Stimulated activated naive CD8-positive, alpha-beta T cell treated with anti-CD3 and anti-CD28 coated beads, Interleukin-15, Interleukin-2, amounts not matched to agents 100 ng/mL and 50 ng/mL, for 24 hours (primary cell): ENCODE measurements around the gene SIGLEC8.
"Not testable (repeated sequence)": the region's sequence is repeated elsewhere in the genome, so short reads cannot be mapped to it uniquely, and the experiment has no call there.

Experiments used
- H3K27ac Mint-ChIP-seq: one replicate; pipeline ENCODE4 v1.8.0; 2021; ENCODE audit warnings: mild to moderate bottlenecking, mixed read lengths
- H3K27me3 Mint-ChIP-seq: one replicate; pipeline ENCODE4 v1.8.0; 2021; ENCODE audit warnings: mixed read lengths
- H3K36me3 Mint-ChIP-seq: one replicate; pipeline ENCODE4 v1.8.0; 2021; ENCODE audit warnings: low read depth, mixed read lengths
- H3K4me1 Mint-ChIP-seq: one replicate; pipeline ENCODE4 v1.8.0; 2021; ENCODE audit warnings: low read depth, mixed read lengths
- H3K4me3 Mint-ChIP-seq: one replicate; pipeline ENCODE4 v1.8.0; 2021; ENCODE audit warnings: mild to moderate bottlenecking, mixed read lengths
- H3K9me3 Mint-ChIP-seq: one replicate; pipeline ENCODE4 v1.8.0; 2021; ENCODE audit warnings: mixed read lengths

SIGLEC8 gene

GRCh38 chr19:51440846-51441409 lies 17.3 kb downstream of the SIGLEC8 start:
- peaks cover 3% of the 10 kb centered on the region for H3K9me3 Mint-ChIP-seq
- H3K4me3 Mint-ChIP-seq, result peak overlapping the region; percentile 80
- H3K4me1 Mint-ChIP-seq, result peaks cover 68% of the 10 kb centered on the region
- H3K36me3 Mint-ChIP-seq, result no peaks in the 10 kb centered on the region
- H3K27me3 Mint-ChIP-seq, result peaks cover 3% of the 10 kb centered on the region
- peak overlapping the region; percentile 100 for H3K27ac Mint-ChIP-seq

- Mint-ChIP-seq H3K9me3 (peaks cover 3% of the 10 kb centered on the region), H3K36me3 (no peaks in the 10 kb centered on the region), H3K4me3 (peak overlapping the region; percentile 80), H3K27me3 (peaks cover 3% of the 10 kb centered on the region), H3K4me1 (peaks cover 61% of the 10 kb centered on the region), H3K27ac (peak overlapping the region; percentile 100)
Observed at GRCh38 chr19:51440052-51440451, 18.2 kb downstream of the SIGLEC8 start.

GRCh38 chr19:51439021-51439465 lies 19.2 kb downstream of the SIGLEC8 start:
- peaks cover 3% of the 10 kb centered on the region for H3K9me3 Mint-ChIP-seq
- H3K27ac Mint-ChIP-seq, result peak overlapping the region; percentile 100
- no peaks in the 10 kb centered on the region for H3K36me3 Mint-ChIP-seq
- peaks cover 3% of the 10 kb centered on the region for H3K27me3 Mint-ChIP-seq
- H3K4me1 Mint-ChIP-seq, result peaks cover 61% of the 10 kb centered on the region
- H3K4me3 Mint-ChIP-seq, result no peak overlapping the region

GRCh38 chr19:51434456-51434855 lies 23.8 kb downstream of the SIGLEC8 start:
- Mint-ChIP-seq H3K27ac (no peak overlapping the region), H3K9me3 (no peaks in the 10 kb centered on the region), H3K36me3 (no peaks in the 10 kb centered on the region), H3K4me3 (no peak overlapping the region), H3K27me3 (peaks cover 3% of the 10 kb centered on the region), H3K4me1 (peaks cover 19% of the 10 kb centered on the region)

- Mint-ChIP-seq H3K4me3 (no peak overlapping the region), H3K36me3 (no peaks in the 10 kb centered on the region), H3K4me1 (peaks cover 5% of the 10 kb centered on the region), H3K9me3 (no peaks in the 10 kb centered on the region), H3K27ac (no peak overlapping the region), H3K27me3 (peaks cover 4% of the 10 kb centered on the region)
Observed at GRCh38 chr19:51433043-51433442, 25.2 kb downstream of the SIGLEC8 start.

- Mint-ChIP-seq H3K27me3 (peaks cover 4% of the 10 kb centered on the region), H3K27ac (no peak overlapping the region), H3K4me3 (no peak overlapping the region), H3K4me1 (peaks cover 8% of the 10 kb centered on the region), H3K36me3 (no peaks in the 10 kb centered on the region), H3K9me3 (no peaks in the 10 kb centered on the region)
Observed at GRCh38 chr19:51431124-51431523, 27.1 kb downstream of the SIGLEC8 start.

- Mint-ChIP-seq H3K27me3 (peaks cover 4% of the 10 kb centered on the region), H3K27ac (no peak overlapping the region), H3K9me3 (no peaks in the 10 kb centered on the region), H3K36me3 (no peaks in the 10 kb centered on the region), H3K4me3 (no peak overlapping the region), H3K4me1 (peaks cover 10% of the 10 kb centered on the region)
Observed at GRCh38 chr19:51430221-51430620, 28.0 kb downstream of the SIGLEC8 start.

GRCh38 chr19:51427201-51427600 lies 31.1 kb downstream of the SIGLEC8 start:
- H3K27ac Mint-ChIP-seq, result peak overlapping the region; percentile 40
- H3K4me3 Mint-ChIP-seq, result no peak overlapping the region
- peaks cover 6% of the 10 kb centered on the region for H3K4me1 Mint-ChIP-seq
- peaks cover 4% of the 10 kb centered on the region for H3K27me3 Mint-ChIP-seq
- no peaks in the 10 kb centered on the region for H3K9me3 Mint-ChIP-seq
- no peaks in the 10 kb centered on the region for H3K36me3 Mint-ChIP-seq

GRCh38 chr19:51422053-51422448 lies 36.2 kb downstream of the SIGLEC8 start:
- H3K4me1 Mint-ChIP-seq, result peaks cover 29% of the 10 kb centered on the region
- H3K9me3 Mint-ChIP-seq, result no peaks in the 10 kb centered on the region
- no peaks in the 10 kb centered on the region for H3K36me3 Mint-ChIP-seq
- peaks cover 6% of the 10 kb centered on the region for H3K27me3 Mint-ChIP-seq
- no peak overlapping the region for H3K27ac Mint-ChIP-seq
- H3K4me3 Mint-ChIP-seq, result peak overlapping the region; percentile 9

GRCh38 chr19:51421229-51422052 lies 36.8 kb downstream of the SIGLEC8 start:
- Mint-ChIP-seq H3K4me3 (peak overlapping the region; percentile 9), H3K27ac (no peak overlapping the region), H3K27me3 (peaks cover 6% of the 10 kb centered on the region), H3K9me3 (no peaks in the 10 kb centered on the region), H3K36me3 (no peaks in the 10 kb centered on the region), H3K4me1 (peaks cover 34% of the 10 kb centered on the region)

GRCh38 chr19:51420511-51420910 lies 37.7 kb downstream of the SIGLEC8 start:
- H3K27me3 Mint-ChIP-seq, H3K27ac Mint-ChIP-seq, H3K4me3 Mint-ChIP-seq, H3K36me3 Mint-ChIP-seq, H3K9me3 Mint-ChIP-seq: not testable (repeated sequence)
- peaks cover 32% of the 10 kb centered on the region for H3K4me1 Mint-ChIP-seq

- peaks cover 32% of the 10 kb centered on the region for H3K4me1 Mint-ChIP-seq
- H3K27me3 Mint-ChIP-seq, result peaks cover 6% of the 10 kb centered on the region
Observed at GRCh38 chr19:51418707-51419106, 39.5 kb downstream of the SIGLEC8 start.

GRCh38 chr19:51417810-51418157 lies 40.5 kb downstream of the SIGLEC8 start:
- H3K27ac Mint-ChIP-seq, result peak overlapping the region; percentile 63
- H3K9me3 Mint-ChIP-seq, result no peaks in the 10 kb centered on the region
- no peaks in the 10 kb centered on the region for H3K36me3 Mint-ChIP-seq
- H3K4me1 Mint-ChIP-seq, result peaks cover 32% of the 10 kb centered on the region
- peaks cover 6% of the 10 kb centered on the region for H3K27me3 Mint-ChIP-seq
- H3K4me3 Mint-ChIP-seq, result no peak overlapping the region

More at GRCh38 chr19:51418707-51419106, 39.5 kb downstream of the SIGLEC8 start:
- Mint-ChIP-seq H3K27ac (no peak overlapping the region), H3K36me3 (no peaks in the 10 kb centered on the region), H3K4me3 (no peak overlapping the region), H3K9me3 (no peaks in the 10 kb centered on the region)

- Mint-ChIP-seq H3K4me3 (peak within 1 kb of the TSS; percentile 66), H3K4me1 (peaks cover 32% of the 10 kb centered on the region), H3K9me3 (no peaks in the 10 kb centered on the region), H3K27me3 (peaks cover 6% of the 10 kb centered on the region), H3K36me3 (no peaks in the 10 kb centered on the region), H3K27ac (peak within 1 kb of the TSS; percentile 63)
Observed at GRCh38 chr19:51417107-51417809, 41.0 kb downstream of the SIGLEC8 start, which contains the start of gene SIGLEC10. SIGLEC10 (minus strand) TSS chr19:51417642; CDS start chr19:51417581, 61 bp downstream.

GRCh38 chr19:51416422-51416821 lies 41.8 kb downstream of the SIGLEC8 start:
- H3K27ac Mint-ChIP-seq, H3K36me3 Mint-ChIP-seq, H3K27me3 Mint-ChIP-seq, H3K9me3 Mint-ChIP-seq, H3K4me3 Mint-ChIP-seq: not testable (repeated sequence)
- H3K4me1 Mint-ChIP-seq, result peaks cover 27% of the 10 kb centered on the region
